GM19324 (cell line): ENCODE data around the gene TRIM73.
"Not testable (repeated sequence)": the region's sequence is repeated elsewhere in the genome, so short reads cannot be mapped to it uniquely, and the experiment has no call there.

Experiments
- ATAC-seq: cut with Tn5 transposase; IDR thresholded peaks from one replicate; pipeline ENCODE4 v1.9.1; 2021; ENCODE audit warnings: mild to moderate bottlenecking, moderate library complexity; ENCODE audit not compliant: unreplicated experiment, low FRiP score

The TRIM73 gene

GRCh38 chr7:75414708-75415427 is 19.4 kb downstream of the TRIM73 start:
- ATAC-seq = not testable (repeated sequence)

DNA sequence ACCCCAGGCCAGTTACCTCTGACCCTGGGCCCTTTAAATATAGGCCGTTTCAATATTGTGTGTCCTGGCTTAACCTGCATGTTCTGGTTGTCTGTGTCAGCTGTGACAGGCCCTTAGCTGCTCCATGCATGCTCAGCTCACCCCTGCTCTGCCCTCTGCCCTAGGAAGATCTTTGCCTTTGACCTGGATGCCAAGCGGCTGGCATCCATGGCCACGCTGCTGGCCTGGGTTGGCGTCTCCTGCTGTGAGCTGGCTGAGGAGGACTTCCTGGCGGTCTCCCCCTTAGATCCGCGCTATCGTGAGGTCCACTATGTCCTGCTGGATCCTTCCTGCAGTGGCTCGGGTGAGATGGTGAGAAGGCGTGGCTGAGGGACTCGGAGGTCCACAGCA is 20.0 kb downstream of the TRIM73 start:
- not testable (repeated sequence) for ATAC-seq

GRCh38 chr7:75415829-75416373 is 20.5 kb downstream of the TRIM73 start:
- ATAC-seq = not testable (repeated sequence)

DNA sequence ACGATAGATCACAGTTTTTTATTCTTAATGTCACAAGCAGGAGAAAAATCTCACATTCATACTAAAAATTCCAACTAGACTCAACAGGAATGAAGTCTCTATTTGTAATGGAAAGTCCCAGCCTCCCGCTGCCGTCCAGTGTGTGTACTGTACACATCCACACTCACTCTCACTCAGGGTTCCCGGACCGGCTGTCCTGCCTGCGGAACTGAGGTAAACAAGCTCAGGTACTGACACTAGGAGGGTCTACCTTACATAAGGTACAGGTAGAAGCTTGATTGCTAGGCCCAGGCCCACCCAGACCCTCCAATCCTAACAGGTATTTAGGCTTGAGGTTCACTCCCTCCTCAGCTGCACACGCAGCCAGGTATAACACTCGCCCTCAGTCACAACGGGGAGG is 21.4 kb downstream of the TRIM73 start:
- not testable (repeated sequence) for ATAC-seq

DNA sequence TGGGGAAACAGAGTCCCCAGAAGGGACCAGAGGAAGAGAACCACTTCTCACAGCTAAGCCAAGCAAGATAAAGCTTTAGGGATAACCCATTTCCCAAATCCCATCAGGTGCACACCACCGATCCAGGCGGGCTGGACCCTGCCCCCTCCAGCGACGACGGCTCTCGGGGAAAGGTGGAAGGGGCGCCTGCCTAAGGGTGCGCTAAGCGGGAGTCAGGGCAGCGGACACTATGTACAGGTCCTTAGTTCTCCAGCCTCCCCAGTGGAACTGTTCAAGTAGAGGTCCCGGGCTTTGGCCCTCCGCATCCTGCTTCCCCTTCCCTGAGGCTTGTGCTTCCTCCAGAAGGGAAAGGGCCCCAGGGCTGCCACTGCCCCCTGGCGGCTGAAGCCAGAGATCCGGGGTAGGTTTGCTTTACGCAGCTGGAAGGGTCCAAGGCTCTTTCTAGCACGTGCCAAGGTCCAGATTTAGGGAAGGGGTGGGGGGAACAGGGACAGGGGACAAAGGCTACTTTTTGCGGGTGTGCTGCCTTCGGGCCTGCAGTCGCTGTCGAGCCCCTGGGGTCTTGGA is 22.9 kb downstream of the TRIM73 start:
- not testable (repeated sequence) for ATAC-seq

- not testable (repeated sequence) for ATAC-seq
Observed at GRCh38 chr7:75419210-75419609, 23.8 kb downstream of the TRIM73 start.

- not testable (repeated sequence) for ATAC-seq
Observed at GRCh38 chr7:75419693-75420092, 24.3 kb downstream of the TRIM73 start.

- not testable (repeated sequence) for ATAC-seq
Observed at GRCh38 chr7:75420152-75420551, 24.7 kb downstream of the TRIM73 start.

DNA sequence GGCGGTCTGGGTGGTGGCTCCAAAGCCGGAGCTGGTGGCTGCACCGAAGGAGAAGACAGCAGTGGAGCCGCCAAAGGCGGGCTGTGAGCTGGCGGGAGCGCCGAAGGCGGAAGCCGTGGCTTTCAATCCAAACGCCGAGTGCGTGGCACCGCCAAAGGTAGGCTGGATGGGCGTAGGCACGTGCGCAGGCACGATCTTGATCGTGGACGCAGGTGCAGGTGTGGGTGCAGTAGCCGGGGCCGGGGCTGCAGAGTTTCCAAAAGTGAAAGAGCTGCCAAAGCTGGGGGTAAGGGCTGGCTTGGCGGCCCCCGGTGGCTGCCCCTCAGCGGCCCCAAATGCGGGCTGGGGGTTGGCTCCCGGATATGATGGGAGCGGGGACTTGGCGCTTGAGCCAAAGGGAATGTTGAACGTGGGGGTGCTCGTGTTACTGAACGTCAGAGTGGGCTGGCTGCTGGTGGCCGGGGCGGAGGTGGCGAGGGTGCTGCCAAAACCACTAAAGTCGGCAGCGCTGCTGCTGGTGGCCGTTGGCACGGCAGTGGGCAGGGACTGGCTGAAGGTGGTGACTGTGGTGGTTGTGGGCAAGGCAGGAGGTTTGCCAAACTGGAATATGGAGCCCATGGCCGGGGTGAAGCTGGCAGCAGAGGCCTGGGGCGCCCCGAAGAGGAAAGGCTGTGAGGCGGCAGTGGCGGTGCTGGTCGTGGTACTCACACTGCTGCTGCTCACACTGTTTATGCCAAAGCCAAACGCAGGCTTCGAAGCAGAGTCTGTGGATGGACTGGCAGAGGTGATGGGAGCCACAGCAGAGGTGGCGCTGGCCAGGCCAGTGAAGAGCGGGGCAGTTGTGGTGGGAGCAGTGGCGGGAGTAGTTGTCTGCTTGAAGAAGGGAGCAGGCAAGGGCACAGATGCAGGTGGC is 26.6 kb downstream of the TRIM73 start:
- ATAC-seq = not testable (repeated sequence)

- not testable (repeated sequence) for ATAC-seq
Observed at GRCh38 chr7:75423481-75423880, 28.1 kb downstream of the TRIM73 start.

GRCh38 chr7:75439000-75439399 is 43.6 kb downstream of the TRIM73 start:
- not testable (repeated sequence) for ATAC-seq

- peak; percentile 56 for ATAC-seq
Observed at GRCh38 chr7:75442101-75442464, 46.7 kb downstream of the TRIM73 start.

DNA sequence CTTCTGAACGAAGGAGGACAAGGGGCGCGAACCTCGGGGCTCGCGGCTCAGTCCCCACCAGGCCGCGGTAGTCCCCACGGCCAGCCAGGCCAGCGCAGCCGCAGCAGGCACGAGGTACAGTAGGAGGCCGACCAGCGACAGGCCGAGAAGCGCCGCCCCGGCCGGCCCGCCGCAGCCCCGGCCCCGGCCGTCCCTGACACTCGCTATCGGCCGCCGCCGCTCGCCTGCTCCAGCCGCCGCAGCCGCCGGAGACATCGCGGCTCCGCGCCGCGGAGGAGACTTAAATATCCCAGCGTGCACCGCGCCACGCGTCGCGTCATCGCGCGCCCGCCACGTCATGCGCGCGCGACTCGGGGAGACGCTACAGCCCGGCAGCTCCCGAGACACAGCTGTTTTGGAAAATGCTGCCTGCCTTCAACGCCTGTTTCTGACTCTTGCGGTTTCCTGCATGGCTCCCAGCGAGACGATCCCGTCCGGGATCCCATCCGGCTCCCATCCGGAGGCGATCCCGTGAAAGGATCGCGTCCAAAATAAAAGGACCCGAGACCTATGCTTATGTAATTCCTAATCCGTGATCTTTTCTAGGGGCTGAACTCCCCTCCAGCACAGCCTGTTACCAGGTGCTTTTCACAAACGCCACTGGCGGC is 47.2 kb downstream of the TRIM73 start:
- peak; percentile 87 for ATAC-seq

DNA sequence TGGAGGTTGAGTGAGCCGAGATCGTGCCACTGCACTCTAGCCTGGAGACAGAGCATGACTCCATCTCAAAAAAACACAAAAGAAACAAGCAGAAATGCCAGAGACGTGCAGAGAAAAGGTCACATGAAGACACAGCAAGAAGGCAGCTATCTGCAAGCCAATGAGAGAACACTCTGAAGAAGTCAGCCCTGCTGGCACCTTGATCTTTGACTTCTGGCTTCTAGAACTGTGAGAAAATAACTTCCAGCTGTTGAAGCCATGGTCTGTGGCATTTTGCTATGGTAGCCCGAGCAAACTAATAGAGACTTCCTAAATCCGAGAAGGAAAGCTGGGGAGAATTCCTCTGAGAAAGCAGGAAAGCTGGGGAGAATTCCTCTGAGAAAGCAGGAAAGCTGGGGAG is 54.5 kb downstream of the TRIM73 start:
- not testable (repeated sequence) for ATAC-seq

DNA sequence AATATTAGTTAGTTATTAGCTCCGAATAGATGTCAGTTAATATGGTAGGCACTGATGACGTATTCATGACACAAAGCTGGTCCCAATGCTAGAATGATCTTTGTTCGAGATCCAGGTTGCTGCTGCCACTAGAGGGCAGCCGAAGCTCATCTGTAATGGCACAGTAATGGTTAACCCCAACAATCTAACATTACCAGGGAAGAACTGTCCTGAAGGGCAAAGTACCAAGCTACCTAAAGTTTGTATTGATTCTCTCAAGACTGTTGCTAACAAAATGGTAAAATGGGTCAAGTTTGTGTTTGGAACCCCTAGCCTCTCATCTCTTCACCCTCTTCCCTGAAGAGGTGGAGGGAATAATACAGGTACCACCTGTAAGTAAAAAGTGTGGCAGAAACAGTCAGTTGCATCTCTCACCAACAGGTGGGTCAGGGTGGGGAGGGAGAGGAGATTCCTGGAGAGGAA is 57.1 kb downstream of the TRIM73 start:
- not testable (repeated sequence) for ATAC-seq
